Effector memory CD4-positive, alpha-beta T cell (primary cell): ENCODE results near the gene KCNT1.

Source experiments
- DNase-seq, 3 donors: peaks; one replicate each; pipeline ENCODE4 v3.0.0-alpha.2; 2020
- H3K27ac ChIP-seq: 2 replicates; pipeline ENCODE4 v1.7.0; 2013; ENCODE audit warnings: mild to moderate bottlenecking, low read length, moderate library complexity; ENCODE audit not compliant: insufficient read depth, poor library complexity, severe bottlenecking
- H3K27me3 ChIP-seq: replicated peaks from 2 replicates; pipeline ENCODE4 v1.7.0; 2013; ENCODE audit warnings: mild to moderate bottlenecking, low read length; ENCODE audit not compliant: insufficient read depth, control insufficient read depth, poor library complexity, severe bottlenecking
- H3K36me3 ChIP-seq: 2 replicates; pipeline ENCODE4 v1.7.0; 2013; ENCODE audit warnings: mild to moderate bottlenecking, low read length, moderate library complexity; ENCODE audit not compliant: control insufficient read depth, insufficient read depth
- H3K4me1 ChIP-seq: 2 replicates; pipeline ENCODE4 v1.7.0; 2013; ENCODE audit warnings: low read length, mild to moderate bottlenecking; ENCODE audit not compliant: control insufficient read depth, insufficient read depth, poor library complexity, severe bottlenecking
- H3K4me3 ChIP-seq: 2 replicates; pipeline ENCODE4 v1.7.0; 2013; ENCODE audit warnings: low read length, low read depth, mild to moderate bottlenecking; ENCODE audit not compliant: insufficient read depth, poor library complexity, severe bottlenecking
- H3K9me3 ChIP-seq: 2 replicates; pipeline ENCODE4 v1.7.0; 2013; ENCODE audit warnings: mild to moderate bottlenecking, low read length, moderate library complexity; ENCODE audit not compliant: control insufficient read depth

KCNT1 gene

GRCh38 chr9:135840539-135840938, 138.6 kb downstream of the KCNT1 start:
- no peak for DNase-seq
- Histone ChIP-seq H3K27me3 (no peaks in the 10 kb centered on the region), H3K4me1 (no peaks in the 10 kb centered on the region), H3K36me3 (no peaks in the 10 kb centered on the region), H3K27ac (no peak overlapping the region), H3K9me3 (no peaks in the 10 kb centered on the region), H3K4me3 (no peak overlapping the region)
